ENCODE measurements around the gene RASGEF1C.
A peak's percentile ranks its signal among the peaks of the same experiment; 100 is the strongest.
"Not testable (repeated sequence)": the region's sequence is repeated elsewhere in the genome, so short reads cannot be mapped to it uniquely, and the experiment has no call there.

The RASGEF1C gene

DNA sequence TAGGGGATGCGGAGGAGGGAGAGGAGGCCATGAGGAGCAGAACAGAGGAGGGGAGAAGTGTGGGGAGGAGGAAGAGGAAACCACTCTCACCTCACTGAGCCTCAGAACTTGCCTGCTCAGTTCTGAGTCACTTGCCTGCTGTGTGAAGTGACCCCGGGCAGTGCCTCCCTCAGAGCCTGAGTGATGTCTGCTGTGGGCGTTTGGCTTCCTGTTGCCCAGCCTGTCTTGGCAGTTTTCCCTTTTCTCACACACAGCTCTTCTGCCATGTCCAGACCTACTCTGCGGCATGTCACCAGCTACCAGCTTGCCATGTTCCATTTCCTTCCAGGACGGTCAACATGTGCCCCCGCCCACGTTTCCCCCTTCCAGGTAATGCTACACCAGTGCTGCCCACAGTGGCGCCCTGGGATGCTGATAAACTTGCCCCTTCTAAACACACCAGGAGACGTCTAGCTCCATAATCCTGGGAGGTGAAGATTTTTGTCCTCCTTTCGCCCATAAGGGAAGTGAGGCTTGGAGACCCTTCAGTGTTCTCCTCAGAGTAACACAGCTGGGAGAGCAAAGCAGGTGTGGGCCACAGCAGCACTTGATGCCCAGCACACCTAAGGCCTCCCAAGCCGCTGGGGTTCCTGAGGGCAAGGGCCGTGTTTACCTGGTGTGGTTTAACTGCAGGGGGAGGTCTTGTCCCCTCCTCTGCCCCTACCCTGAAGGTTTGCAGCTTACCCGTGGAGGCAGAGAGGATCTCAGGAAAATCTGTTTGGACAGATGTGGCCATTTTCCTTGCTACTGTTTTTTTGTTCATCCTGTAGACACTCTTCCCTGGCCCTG is 73.7 kb downstream of the RASGEF1C start:
- no peak for DNase-seq

DNA sequence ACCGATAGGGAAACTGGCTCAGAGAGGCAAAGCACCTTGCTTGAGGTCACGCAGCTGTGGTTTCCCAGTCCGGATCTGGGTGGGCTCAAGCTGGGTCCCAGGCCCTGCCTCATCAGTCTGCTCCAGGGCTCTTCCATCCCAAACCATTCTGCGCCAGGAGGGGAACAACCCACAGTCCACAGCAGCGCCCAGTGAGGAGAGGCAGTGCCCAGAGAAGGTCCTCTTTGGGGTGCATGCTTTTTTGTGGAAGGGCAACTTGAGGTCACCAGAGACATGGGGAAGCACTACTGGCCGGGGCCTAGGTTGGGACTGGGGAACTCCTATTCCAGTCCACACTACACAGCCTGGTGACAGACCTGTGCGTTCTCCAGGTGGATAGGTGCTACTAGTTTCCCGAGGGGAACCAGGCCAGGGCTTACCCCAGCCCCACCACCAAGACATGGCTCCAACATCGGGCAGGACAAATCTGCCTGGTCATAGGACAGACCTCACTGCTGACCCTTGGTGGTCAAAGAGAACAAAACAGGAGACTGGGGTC is 75.0 kb downstream of the RASGEF1C start:
- DNase-seq, result no peak

GRCh38 chr5:180133551-180133950 is 75.5 kb downstream of the RASGEF1C start:
- DNase-seq, result no peak

DNA sequence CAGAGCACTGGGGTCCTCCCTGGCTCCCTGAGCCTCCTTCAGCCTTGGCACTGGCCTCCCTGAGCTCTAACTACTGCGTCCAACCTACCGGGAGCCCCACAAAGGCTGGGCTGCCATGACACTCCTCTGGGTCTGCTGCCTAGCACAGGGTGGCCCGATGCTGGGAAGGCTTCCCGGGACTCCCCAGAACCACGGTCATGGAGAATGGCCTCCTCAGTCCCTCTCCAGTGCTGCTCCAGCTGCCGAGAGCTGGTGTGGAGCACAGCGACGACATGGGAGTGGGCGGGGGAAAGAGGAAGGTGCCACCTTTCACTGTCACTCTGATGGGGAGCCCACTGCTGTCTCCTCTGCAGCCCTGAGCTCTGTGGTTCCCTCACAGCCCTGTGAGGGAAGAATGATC is 76.0 kb downstream of the RASGEF1C start:
- no peak for DNase-seq

GRCh38 chr5:180130876-180131740 is 77.9 kb downstream of the RASGEF1C start:
- DNase-seq, result no peak

DNA sequence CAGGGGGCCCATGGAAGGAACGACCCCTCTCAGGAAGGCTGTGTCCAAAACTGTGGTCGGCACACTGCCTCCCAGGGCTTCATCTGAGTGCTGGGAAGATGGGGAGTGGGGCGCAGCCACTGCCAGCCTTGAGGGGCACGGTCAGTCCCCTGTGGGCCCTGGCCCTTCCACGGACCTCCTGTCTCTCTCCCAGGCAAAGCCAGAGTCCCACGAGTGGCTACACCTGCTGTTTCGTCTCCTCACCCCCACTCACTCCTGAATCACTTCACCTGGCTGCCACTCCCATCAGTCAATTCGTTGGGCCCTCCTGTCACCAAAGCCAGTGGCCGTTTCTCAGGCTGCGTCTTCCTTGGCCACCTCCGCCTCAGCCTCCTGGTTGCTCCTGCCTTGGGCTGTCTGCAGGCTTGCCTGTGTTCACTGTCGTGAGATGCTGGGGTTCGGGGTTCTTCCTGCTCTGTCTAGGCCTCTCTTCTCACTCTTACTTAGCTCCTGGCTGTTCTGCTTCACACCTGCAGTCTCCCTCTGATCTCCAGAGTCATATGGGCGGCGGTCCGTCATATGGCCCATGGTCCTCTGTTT is 78.6 kb downstream of the RASGEF1C start:
- no peak for DNase-seq

DNA sequence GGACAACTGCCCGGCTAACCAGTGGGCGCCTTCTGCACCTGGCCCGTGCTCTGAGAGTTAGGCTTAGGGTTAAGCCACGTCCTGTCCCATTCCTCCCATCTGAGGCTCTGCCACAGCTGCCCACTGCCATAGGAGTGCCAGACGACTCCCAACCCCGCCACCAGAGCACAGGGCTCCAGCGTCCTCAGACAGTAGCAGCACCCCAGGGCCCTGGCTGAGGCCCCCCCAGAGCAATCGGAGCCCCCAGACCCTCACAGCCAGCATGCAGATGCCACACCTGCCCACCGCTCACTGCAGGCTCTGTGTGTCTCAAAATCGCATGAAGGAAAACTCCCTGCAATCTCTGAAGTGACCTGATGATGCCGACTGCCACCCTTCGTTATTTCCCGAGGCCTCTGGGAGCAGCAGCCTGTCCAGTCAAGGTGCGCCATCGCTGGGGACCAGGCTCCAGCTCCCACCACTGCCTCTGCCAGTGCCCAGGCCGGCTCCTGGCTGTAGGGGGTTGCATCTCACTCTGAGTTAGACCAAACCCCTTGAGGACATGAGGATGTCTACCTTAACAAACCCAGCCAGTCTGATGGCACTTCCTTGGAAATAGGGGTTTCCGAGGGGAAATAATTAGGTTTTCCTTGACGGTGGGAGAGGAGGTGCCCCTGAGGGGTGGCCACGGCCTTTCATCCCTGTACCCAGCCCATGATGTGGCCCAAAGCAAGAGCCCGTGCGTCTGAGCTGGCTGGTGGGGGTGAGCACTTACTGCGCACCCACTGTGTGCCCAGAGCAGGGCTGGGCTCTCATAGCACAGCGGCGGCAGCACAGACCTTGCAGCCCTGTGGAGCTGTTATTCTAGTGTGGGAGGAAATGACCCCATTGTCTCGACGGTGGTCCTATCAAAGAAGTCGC is 79.5 kb downstream of the RASGEF1C start:
- peak; percentile 41 for DNase-seq

DNA sequence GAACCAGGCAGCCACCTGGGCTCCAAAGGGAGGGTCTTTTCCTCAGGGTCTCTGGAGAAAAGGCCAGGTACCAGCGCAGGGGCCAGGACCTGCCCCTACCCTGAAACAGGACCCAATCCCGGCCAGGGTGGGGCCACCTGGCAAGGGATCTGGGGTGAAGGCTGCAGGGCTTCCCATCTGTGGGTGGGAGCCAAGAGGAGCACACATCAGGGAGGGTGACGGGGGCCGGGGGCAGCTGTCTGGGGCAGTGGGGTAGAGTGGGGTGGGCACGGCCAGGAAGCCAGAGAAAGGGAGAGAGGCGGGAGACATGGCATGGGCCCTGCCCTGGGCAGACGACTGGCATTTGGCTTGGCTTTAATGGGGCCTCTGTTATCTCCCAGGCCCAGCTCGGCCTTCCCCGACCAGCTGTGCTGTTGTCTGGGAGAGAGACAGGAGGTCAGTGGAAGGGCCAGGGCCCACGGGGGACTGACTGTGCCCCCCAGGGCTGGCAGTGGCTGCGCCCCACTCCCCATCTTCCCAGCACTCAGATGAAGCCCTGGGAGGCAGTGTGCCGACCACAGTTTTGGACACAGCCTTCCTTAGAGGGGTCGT is 80.2 kb downstream of the RASGEF1C start:
- no peak for DNase-seq

GRCh38 chr5:180127682-180128670 is 81.0 kb downstream of the RASGEF1C start:
- DNase-seq, result no peak

GRCh38 chr5:180126716-180127681 is 82.0 kb downstream of the RASGEF1C start:
- DNase-seq, result peak; percentile 47

- not testable (repeated sequence) for DNase-seq
Observed at GRCh38 chr5:180126156-180126555, 82.9 kb downstream of the RASGEF1C start.

GRCh38 chr5:180124662-180125061 is 84.3 kb downstream of the RASGEF1C start:
- DNase-seq, result not testable (repeated sequence)

DNA sequence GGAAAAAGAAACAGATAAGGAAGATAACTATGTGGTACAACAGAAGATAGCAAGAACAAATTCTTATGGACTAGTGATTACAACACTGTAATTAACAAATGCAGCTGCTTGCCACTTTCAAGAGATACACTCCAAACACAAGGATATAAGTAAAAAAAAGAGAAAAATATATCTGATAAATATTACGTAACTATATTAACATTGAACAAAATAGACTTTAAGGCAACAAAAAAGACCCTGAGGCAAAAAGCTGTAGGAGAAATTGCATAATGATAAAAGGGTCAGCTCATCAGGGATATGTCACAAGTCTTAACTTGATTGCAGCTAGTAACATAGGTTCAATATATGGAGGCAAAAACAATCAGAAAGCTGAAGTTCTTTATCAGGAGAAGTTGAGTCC is 86.1 kb downstream of the RASGEF1C start:
- DNase-seq, result no peak

DNA sequence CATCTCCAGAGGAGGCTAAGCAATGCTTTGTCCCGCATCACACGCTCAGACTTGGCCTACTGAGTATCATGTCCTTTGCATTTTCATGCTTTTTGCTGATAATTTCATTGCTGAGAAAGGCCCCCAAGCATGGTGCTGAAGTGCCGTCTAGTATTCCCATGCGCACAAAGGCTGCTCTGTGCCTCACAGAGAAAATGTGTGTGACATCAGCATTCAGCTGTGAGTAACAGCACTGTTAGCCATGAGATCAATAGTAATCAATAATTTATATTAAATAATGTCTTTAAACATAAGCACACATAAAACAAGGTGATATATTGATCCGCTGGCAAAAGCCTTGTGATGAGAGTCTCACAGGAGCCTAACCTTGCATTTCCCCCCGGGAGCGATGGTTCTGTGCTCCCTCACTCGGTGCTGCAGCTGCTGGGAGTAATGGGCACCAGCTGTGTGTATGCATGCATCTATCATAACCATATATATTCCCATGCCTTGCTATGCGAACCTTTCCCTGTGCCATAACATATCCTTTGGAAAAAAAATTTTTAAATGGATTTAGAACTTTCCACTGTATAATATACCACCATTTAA is 87.1 kb downstream of the RASGEF1C start:
- DNase-seq, result no peak

DNA sequence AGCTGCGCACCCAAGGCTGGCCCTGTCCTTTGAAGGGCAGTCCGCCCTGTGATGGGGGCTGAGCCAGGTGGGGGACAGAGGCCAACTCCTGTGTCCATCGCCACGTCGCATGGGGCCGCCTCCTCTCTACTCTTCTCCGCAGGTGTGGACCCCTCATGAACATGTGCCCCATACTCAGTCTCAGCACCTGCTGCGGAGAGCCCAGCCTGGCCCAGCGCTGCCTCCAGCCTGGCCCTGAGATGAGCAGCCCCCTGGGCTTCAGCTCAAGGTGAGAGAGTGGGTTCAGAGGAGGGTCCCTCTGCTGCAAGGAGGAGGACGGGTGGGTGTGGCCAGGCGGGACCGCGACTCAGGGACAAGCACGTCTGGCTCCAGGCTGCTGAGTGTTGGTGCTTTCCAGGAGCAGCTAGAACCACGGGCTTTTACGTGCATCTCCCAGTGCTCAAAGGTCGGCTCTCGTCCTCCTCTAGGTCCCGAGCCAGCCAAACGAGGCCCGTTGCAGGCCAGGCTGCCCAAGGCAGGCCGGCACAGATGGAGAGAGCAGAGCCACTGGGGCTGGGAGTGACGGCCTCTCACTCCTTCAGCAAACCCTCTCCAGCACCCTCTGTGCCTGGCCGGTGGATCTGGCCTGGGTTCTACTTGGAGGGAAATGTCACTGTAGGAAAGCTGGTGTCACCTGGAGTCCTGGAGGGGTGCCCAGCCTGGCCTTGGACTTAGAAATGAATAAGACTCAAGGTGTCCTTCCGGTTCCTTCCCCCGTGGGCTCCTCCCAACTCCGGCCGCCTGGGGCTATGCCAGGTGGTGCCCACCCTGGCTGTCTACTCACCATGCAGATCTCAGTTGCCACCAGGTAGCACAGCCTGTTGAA is 88.5 kb downstream of the RASGEF1C start:
- no peak for DNase-seq

DNA sequence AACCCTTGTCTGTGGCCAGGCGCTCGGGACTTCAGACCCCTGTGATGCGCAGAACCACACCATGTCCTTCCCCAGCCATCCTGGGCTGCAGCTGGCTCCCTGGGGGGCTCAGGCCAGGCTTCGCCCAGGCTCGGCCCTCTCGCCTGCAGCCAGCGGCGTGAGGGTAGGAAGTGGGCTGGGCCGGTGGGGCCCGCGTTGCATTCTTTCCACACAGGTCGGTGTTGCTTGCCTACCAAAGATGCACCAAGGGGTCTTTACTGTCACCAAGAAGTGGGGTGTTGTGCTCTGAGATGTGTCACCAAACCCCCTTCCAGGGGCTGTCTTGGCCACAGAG is 89.1 kb downstream of the RASGEF1C start:
- no peak for DNase-seq

- no peak for DNase-seq
Observed at GRCh38 chr5:180119031-180119902, 89.7 kb downstream of the RASGEF1C start.
